ENCODE measurements around the gene CCDC178. TPM values are rescaled to one million over a fixed set of nuclear protein-coding genes. Genes with fewer than 3 reads are reported as not detected.

The CCDC178 gene
- not detected for total RNA-seq

- CTCF ChIA-PET: no interaction called here
- no peaks in the 10 kb centered on the region for H3K36me3 Mint-ChIP-seq (ENCODE audit: low read depth)
- H3K27me3 Mint-ChIP-seq: peaks cover 11% of the 10 kb centered on the region
- H3K4me3 Mint-ChIP-seq: no peak within 1 kb of the TSS
- no peak for TF ChIP-seq CTCF (IDR thresholded peaks at IDR 0.05)
- intact Hi-C loops (cut with micrococcal nuclease): no loop called here
- no peaks in the 10 kb centered on the region for H3K4me1 Mint-ChIP-seq (ENCODE audit: low read depth)
- H3K27ac Mint-ChIP-seq: no peak within 1 kb of the TSS
- DNase-seq (peak; percentile 1), ATAC-seq (no peak)
- POLR2A ChIA-PET: no interaction called here
- peaks cover 5% of the 10 kb centered on the region for H3K9me3 Mint-ChIP-seq
Measured at GRCh38 chr18:33440060-33441043, at the start of gene CCDC178. Gene CCDC178 (minus strand): TSS chr18:33440721. CDS start chr18:33412088, 28,633 bp downstream.

GRCh38 chr18:33483908-33484307 is 43.4 kb upstream of the CCDC178 start:
- no peak for TF ChIP-seq CTCF (IDR thresholded peaks at IDR 0.05)
- Mint-ChIP-seq H3K4me1 (ENCODE audit: low read depth) (no peaks in the 10 kb centered on the region), H3K4me3 (no peak overlapping the region), H3K27me3 (no peaks in the 10 kb centered on the region), H3K9me3 (peaks cover 4% of the 10 kb centered on the region), H3K36me3 (ENCODE audit: low read depth) (no peaks in the 10 kb centered on the region), H3K27ac (no peak overlapping the region)
- ChIA-PET POLR2A (no interaction called here), CTCF (no interaction called here)
- intact Hi-C loops (cut with micrococcal nuclease): no loop called here
- DNase-seq: no peak
- no peak for ATAC-seq

GRCh38 chr18:33472509-33472908 is 32.0 kb upstream of the CCDC178 start:
- H3K4me1 Mint-ChIP-seq (ENCODE audit: low read depth): no peaks in the 10 kb centered on the region
- no peak for TF ChIP-seq CTCF (IDR thresholded peaks at IDR 0.05)
- H3K27me3 Mint-ChIP-seq: no peaks in the 10 kb centered on the region
- no peak for DNase-seq
- H3K27ac Mint-ChIP-seq: no peak overlapping the region
- ATAC-seq: no peak
- H3K4me3 Mint-ChIP-seq: no peak overlapping the region
- ChIA-PET CTCF (no interaction called here), POLR2A (no interaction called here)
- peaks cover 3% of the 10 kb centered on the region for H3K9me3 Mint-ChIP-seq
- H3K36me3 Mint-ChIP-seq (ENCODE audit: low read depth): no peaks in the 10 kb centered on the region
- intact Hi-C loops (cut with micrococcal nuclease): no loop called here

GRCh38 chr18:33470216-33470615 is 29.7 kb upstream of the CCDC178 start:
- Mint-ChIP-seq H3K4me1 (ENCODE audit: low read depth) (no peaks in the 10 kb centered on the region), H3K36me3 (ENCODE audit: low read depth) (no peaks in the 10 kb centered on the region), H3K4me3 (no peak overlapping the region), H3K9me3 (peaks cover 8% of the 10 kb centered on the region), H3K27me3 (no peaks in the 10 kb centered on the region), H3K27ac (no peak overlapping the region)
- intact Hi-C loops (cut with micrococcal nuclease): no loop called here
- ATAC-seq (no peak), DNase-seq (no peak)
- ChIA-PET POLR2A (no interaction called here), CTCF (no interaction called here)
- TF ChIP-seq CTCF (IDR thresholded peaks at IDR 0.05): no peak

GRCh38 chr18:33469699-33470098 is 29.2 kb upstream of the CCDC178 start:
- Mint-ChIP-seq H3K4me1 (ENCODE audit: low read depth) (no peaks in the 10 kb centered on the region), H3K27me3 (no peaks in the 10 kb centered on the region), H3K4me3 (no peak overlapping the region), H3K9me3 (peaks cover 10% of the 10 kb centered on the region), H3K36me3 (ENCODE audit: low read depth) (no peaks in the 10 kb centered on the region), H3K27ac (no peak overlapping the region)
- TF ChIP-seq CTCF (IDR thresholded peaks at IDR 0.05): no peak
- DNase-seq (no peak), ATAC-seq (no peak)
- intact Hi-C loops (cut with micrococcal nuclease): no loop called here
- ChIA-PET POLR2A (no interaction called here), CTCF (no interaction called here)

Data from activated CD8-positive, alpha-beta T cell treated with anti-CD3 and anti-CD28 coated beads for 36 hours (primary cell).